ENCODE data around the gene TAAR6. TPM values are rescaled to one million over a fixed set of nuclear protein-coding genes. Genes with fewer than 3 reads are reported as not detected.
"Not testable (repeated sequence)": the region's sequence is repeated elsewhere in the genome, so short reads cannot be mapped to it uniquely, and the experiment has no call there.

Gene TAAR6
- total and polyA plus RNA-seq, 12 donors, result not detected

- Histone ChIP-seq H3K27me3 (peaks cover 0 to 14% (median 7%) of the 10 kb centered on the region in 7 donors), H3K4me1 (no peaks in the 10 kb centered on the region), H3K36me3 (no peaks in the 10 kb centered on the region), H3K9me3 (no peaks in the 10 kb centered on the region), H3K27ac (no peak overlapping the region), H3K4me3 (no peak overlapping the region)
- DNase-seq (no peak), ATAC-seq (no peak)
- no peak for TF ChIP-seq CTCF (IDR thresholded peaks at IDR 0.05)
- 67 to 93% methylated on average over 6 of the region's 6 CpGs for WGBS, 2 donors
- intact Hi-C loops (cut with DNase I), result no loop called here
Measured at GRCh38 chr6:132596201-132596600, 26.1 kb downstream of the TAAR6 start.

- H3K36me3 ChIP-seq, result no peaks in the 10 kb centered on the region
- no peak for TF ChIP-seq CTCF (IDR thresholded peaks at IDR 0.05)
- WGBS, 2 donors, result 29 to 37% methylated on average over 3 of the region's 3 CpGs
- H3K9me3 ChIP-seq, result no peaks in the 10 kb centered on the region
- ATAC-seq (no peak), DNase-seq (no peak)
- no peak overlapping the region for H3K27ac ChIP-seq
- no peaks in the 10 kb centered on the region for H3K4me1 ChIP-seq
- no peak overlapping the region for H3K4me3 ChIP-seq
- intact Hi-C loops (cut with DNase I), result no loop called here
- H3K27me3 ChIP-seq, result peaks cover 0 to 10% (median 7%) of the 10 kb centered on the region in 7 donors
Measured at GRCh38 chr6:132598473-132598872, 28.4 kb downstream of the TAAR6 start.

- H3K4me3 ChIP-seq; H3K27ac ChIP-seq; intact Hi-C loops (cut with DNase I); H3K36me3 ChIP-seq; H3K9me3 ChIP-seq; DNase-seq; H3K4me1 ChIP-seq; ATAC-seq: not testable (repeated sequence)
- peaks cover 0 to 16% (median 8%) of the 10 kb centered on the region in 7 donors for H3K27me3 ChIP-seq
Measured at GRCh38 chr6:132600900-132601299, 30.8 kb downstream of the TAAR6 start.

- Histone ChIP-seq H3K36me3 (no peaks in the 10 kb centered on the region), H3K27ac (no peak overlapping the region), H3K27me3 (peaks cover 0 to 13% (median 0%) of the 10 kb centered on the region in 7 donors), H3K4me1 (no peaks in the 10 kb centered on the region), H3K9me3 (no peaks in the 10 kb centered on the region), H3K4me3 (no peak overlapping the region)
- DNase-seq (no peak), ATAC-seq (no peak)
- intact Hi-C loops (cut with DNase I), result no loop called here
- WGBS, 2 donors, result 71 to 76% methylated on average over 8 of the region's 8 CpGs
- no peak for TF ChIP-seq CTCF (IDR thresholded peaks at IDR 0.05)
Measured at GRCh38 chr6:132604635-132605152, 34.6 kb downstream of the TAAR6 start.

GRCh38 chr6:132607544-132608233, 37.6 kb downstream of the TAAR6 start:
- DNase-seq (no peak), ATAC-seq (no peak)
- H3K27ac ChIP-seq, result no peak overlapping the region
- peaks cover 0 to 10% (median 0%) of the 10 kb centered on the region in 7 donors for H3K27me3 ChIP-seq
- 86 to 87% methylated on average over 5 of the region's 5 CpGs for WGBS, 2 donors
- intact Hi-C loops (cut with DNase I), result no loop called here
- no peak overlapping the region for H3K4me3 ChIP-seq
- H3K9me3 ChIP-seq, result no peaks in the 10 kb centered on the region
- no peaks in the 10 kb centered on the region for H3K4me1 ChIP-seq
- H3K36me3 ChIP-seq, result no peaks in the 10 kb centered on the region
- TF ChIP-seq CTCF (IDR thresholded peaks at IDR 0.05), result no peak

All from heart right ventricle (tissue), 16 donors.